Nephron progenitor cell (in vitro differentiated cells): Measurements from ENCODE around the gene NRG2.
A peak's percentile ranks its signal among the peaks of the same experiment; 100 is the strongest.

Experiments used
- DNase-seq: peaks from one replicate; pipeline ENCODE4 v3.0.0; 2021
- H3K27ac Mint-ChIP-seq: 2 replicates; pipeline ENCODE4 v1.8.0; 2021; ENCODE audit warnings: mild to moderate bottlenecking, moderate library complexity, mixed read lengths
- H3K27me3 Mint-ChIP-seq: 2 replicates; pipeline ENCODE4 v1.8.0; 2021; ENCODE audit warnings: mild to moderate bottlenecking, low read depth, mixed read lengths; ENCODE audit not compliant: poor library complexity
- H3K36me3 Mint-ChIP-seq: 2 replicates; pipeline ENCODE4 v1.8.0; 2021; ENCODE audit warnings: low read depth, mixed read lengths
- H3K4me1 Mint-ChIP-seq: 2 replicates; pipeline ENCODE4 v1.8.0; 2021; ENCODE audit warnings: mixed read lengths
- H3K4me3 Mint-ChIP-seq: 2 replicates; pipeline ENCODE4 v1.8.0; 2021; ENCODE audit warnings: mild to moderate bottlenecking, moderate library complexity, mixed read lengths
- H3K9me3 Mint-ChIP-seq: 2 replicates; pipeline ENCODE4 v1.8.0; 2021; ENCODE audit warnings: mild to moderate bottlenecking, moderate library complexity, mixed read lengths
- TF ChIP-seq, protein P1 (sequence below): fragments of 200-600 bp; sonication (generic); IDR thresholded peaks from 2 replicates; pipeline ENCODE4 v1.5.0; 2021; ENCODE audit warnings: antibody characterized with exemption

Gene NRG2

GRCh38 chr5:139838381-139839197 is 204.5 kb downstream of the NRG2 start:
- no peak overlapping the region for H3K27ac Mint-ChIP-seq
- no peak for DNase-seq
- no peaks in the 10 kb centered on the region for H3K4me1 Mint-ChIP-seq
- no peaks in the 10 kb centered on the region for H3K9me3 Mint-ChIP-seq
- H3K36me3 Mint-ChIP-seq, result no peaks in the 10 kb centered on the region
- TF ChIP-seq, protein P1, sequence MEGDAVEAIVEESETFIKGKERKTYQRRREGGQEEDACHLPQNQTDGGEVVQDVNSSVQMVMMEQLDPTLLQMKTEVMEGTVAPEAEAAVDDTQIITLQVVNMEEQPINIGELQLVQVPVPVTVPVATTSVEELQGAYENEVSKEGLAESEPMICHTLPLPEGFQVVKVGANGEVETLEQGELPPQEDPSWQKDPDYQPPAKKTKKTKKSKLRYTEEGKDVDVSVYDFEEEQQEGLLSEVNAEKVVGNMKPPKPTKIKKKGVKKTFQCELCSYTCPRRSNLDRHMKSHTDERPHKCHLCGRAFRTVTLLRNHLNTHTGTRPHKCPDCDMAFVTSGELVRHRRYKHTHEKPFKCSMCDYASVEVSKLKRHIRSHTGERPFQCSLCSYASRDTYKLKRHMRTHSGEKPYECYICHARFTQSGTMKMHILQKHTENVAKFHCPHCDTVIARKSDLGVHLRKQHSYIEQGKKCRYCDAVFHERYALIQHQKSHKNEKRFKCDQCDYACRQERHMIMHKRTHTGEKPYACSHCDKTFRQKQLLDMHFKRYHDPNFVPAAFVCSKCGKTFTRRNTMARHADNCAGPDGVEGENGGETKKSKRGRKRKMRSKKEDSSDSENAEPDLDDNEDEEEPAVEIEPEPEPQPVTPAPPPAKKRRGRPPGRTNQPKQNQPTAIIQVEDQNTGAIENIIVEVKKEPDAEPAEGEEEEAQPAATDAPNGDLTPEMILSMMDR, result no peak
- peaks cover 81% of the 10 kb centered on the region for H3K27me3 Mint-ChIP-seq
- no peak overlapping the region for H3K4me3 Mint-ChIP-seq

GRCh38 chr5:139837711-139838380 is 205.3 kb downstream of the NRG2 start:
- TF ChIP-seq, protein P1, result no peak
- Mint-ChIP-seq H3K27ac (no peak overlapping the region), H3K36me3 (no peaks in the 10 kb centered on the region), H3K4me1 (no peaks in the 10 kb centered on the region), H3K9me3 (no peaks in the 10 kb centered on the region), H3K4me3 (no peak overlapping the region), H3K27me3 (peaks cover 81% of the 10 kb centered on the region)
- no peak for DNase-seq

GRCh38 chr5:139836469-139837208 is 206.5 kb downstream of the NRG2 start:
- Mint-ChIP-seq H3K36me3 (no peaks in the 10 kb centered on the region), H3K27me3 (peaks cover 81% of the 10 kb centered on the region), H3K4me3 (no peak overlapping the region), H3K9me3 (no peaks in the 10 kb centered on the region), H3K4me1 (no peaks in the 10 kb centered on the region), H3K27ac (peak overlapping the region; percentile 10)
- no peak for DNase-seq
- TF ChIP-seq, protein P1, result no peak

DNA sequence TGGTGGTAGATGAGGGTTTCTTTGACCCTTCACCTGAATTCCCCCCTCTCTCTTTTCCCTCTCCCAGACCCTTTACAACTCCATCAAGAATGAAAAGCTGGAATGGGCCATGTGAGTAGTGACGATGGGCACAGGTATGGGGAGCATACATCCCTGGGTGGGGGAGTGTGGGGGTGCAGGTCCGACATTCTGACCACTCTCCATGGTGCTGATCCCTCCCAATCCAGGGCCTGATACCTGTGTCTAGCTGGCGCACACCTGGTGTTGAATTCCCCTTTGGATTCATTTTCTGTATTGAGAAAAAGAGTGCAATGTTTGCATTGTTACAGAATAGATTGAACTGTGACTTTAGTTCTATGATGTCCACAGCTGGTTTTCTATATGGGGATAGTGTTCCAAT is 207.4 kb downstream of the NRG2 start:
- TF ChIP-seq, protein P1, result no peak
- Mint-ChIP-seq H3K27ac (no peak overlapping the region), H3K27me3 (peaks cover 85% of the 10 kb centered on the region), H3K4me1 (no peaks in the 10 kb centered on the region), H3K9me3 (no peaks in the 10 kb centered on the region), H3K36me3 (no peaks in the 10 kb centered on the region), H3K4me3 (no peak overlapping the region)
- peak; percentile 31 for DNase-seq

GRCh38 chr5:139833525-139833924 is 209.6 kb downstream of the NRG2 start:
- TF ChIP-seq, protein P1, result no peak
- Mint-ChIP-seq H3K27ac (no peak overlapping the region), H3K27me3 (peaks cover 83% of the 10 kb centered on the region), H3K36me3 (no peaks in the 10 kb centered on the region), H3K9me3 (peaks cover 4% of the 10 kb centered on the region), H3K4me3 (no peak overlapping the region), H3K4me1 (no peaks in the 10 kb centered on the region)
- no peak for DNase-seq
